HG02981 (cell line): ENCODE results near the gene BMERB1.
"Not testable (repeated sequence)": the region's sequence is repeated elsewhere in the genome, so short reads cannot be mapped to it uniquely, and the experiment has no call there.

Source experiments
- ATAC-seq: cut with Tn5 transposase; IDR thresholded peaks from one replicate; pipeline ENCODE4 v1.9.1; 2021; ENCODE audit warnings: mild to moderate bottlenecking, moderate library complexity; ENCODE audit not compliant: unreplicated experiment

Gene BMERB1

GRCh38 chr16:15548482-15548891 is 114.1 kb downstream of the BMERB1 start:
- ATAC-seq = no peak

GRCh38 chr16:15552507-15552906 is 118.1 kb downstream of the BMERB1 start:
- ATAC-seq = no peak

- ATAC-seq = no peak
These were observed 119.1 kb downstream of the BMERB1 start for GRCh38 chr16:15553313-15554088.

GRCh38 chr16:15556130-15556529 is 121.7 kb downstream of the BMERB1 start:
- no peak for ATAC-seq

- ATAC-seq = no peak
These were observed 122.9 kb downstream of the BMERB1 start for GRCh38 chr16:15557258-15557657.

- ATAC-seq = no peak
These were observed 124.8 kb downstream of the BMERB1 start for GRCh38 chr16:15559176-15559575.

- ATAC-seq = no peak
These were observed 130.4 kb downstream of the BMERB1 start for GRCh38 chr16:15564604-15565339.

GRCh38 chr16:15566095-15566494 is 131.7 kb downstream of the BMERB1 start:
- no peak for ATAC-seq

- no peak for ATAC-seq
These were observed 133.4 kb downstream of the BMERB1 start for GRCh38 chr16:15567823-15568222.

- ATAC-seq = not testable (repeated sequence)
These were observed 136.3 kb downstream of the BMERB1 start for GRCh38 chr16:15570666-15571065.

GRCh38 chr16:15571557-15571956 is 137.2 kb downstream of the BMERB1 start:
- ATAC-seq = no peak

GRCh38 chr16:15572329-15573001 is 138.1 kb downstream of the BMERB1 start:
- no peak for ATAC-seq

GRCh38 chr16:15573274-15573895 is 139.0 kb downstream of the BMERB1 start:
- no peak for ATAC-seq

- ATAC-seq = not testable (repeated sequence)
These were observed 139.7 kb downstream of the BMERB1 start for GRCh38 chr16:15573896-15574613.

- ATAC-seq = no peak
These were observed 140.2 kb downstream of the BMERB1 start for GRCh38 chr16:15574614-15574948.

GRCh38 chr16:15575293-15576049 is 141.1 kb downstream of the BMERB1 start:
- no peak for ATAC-seq

GRCh38 chr16:15576960-15577958 is 142.9 kb downstream of the BMERB1 start:
- ATAC-seq = no peak

GRCh38 chr16:15578824-15579223 is 144.4 kb downstream of the BMERB1 start:
- ATAC-seq = no peak
